Cardiac muscle cell (in vitro differentiated cells and primary cell): ENCODE measurements around the gene COPS7A. TPM values are rescaled to one million over a fixed set of nuclear protein-coding genes. Genes with fewer than 3 reads are reported as not detected.
A peak's percentile ranks its signal among the peaks of the same experiment; 100 is the strongest.

Source experiments
- DNase-seq, 2 donors: peaks; one replicate each; pipeline versions ENCODE4 v3.0.0 to v3.0.0-alpha.2; 2010 to 2017; ENCODE audit warnings: low read depth in 1 of 2, low spot score in 1 of 2
- H3K27ac ChIP-seq: fragments of 200-600 bp; sonication (generic); 2 replicates; pipeline ENCODE4 v1.5.1; 2016
- H3K27me3 ChIP-seq: fragments of 200-600 bp; sonication (generic); 2 replicates; pipeline ENCODE4 v1.6.0; 2016; ENCODE audit warnings: control low read depth
- H3K36me3 ChIP-seq: fragments of 200-600 bp; sonication (generic); 2 replicates; pipeline ENCODE4 v1.5.1; 2016; ENCODE audit warnings: control low read depth
- H3K4me1 ChIP-seq: fragments of 200-600 bp; sonication (generic); 2 replicates; pipeline ENCODE4 v1.8.1; 2017; ENCODE audit warnings: low read depth, mild to moderate bottlenecking, mixed run types
- H3K4me3 ChIP-seq: fragments of 200-600 bp; sonication (generic); 2 replicates; pipeline ENCODE4 v1.5.1; 2016; ENCODE audit warnings: mild to moderate bottlenecking
- H3K9me3 ChIP-seq: fragments of 200-600 bp; sonication (generic); 2 replicates; pipeline ENCODE4 v1.5.1; 2017; ENCODE audit warnings: low read depth, mild to moderate bottlenecking, control low read depth
- polyA plus RNA-seq: library from polyadenylated mRNA; unstranded; fragments of >200 nt; fragmentation: Nextera tagmentation; extraction: Ambion mirVana; gene quantifications from 2 replicates; pipeline ENCODE4 v1.2.1, GENCODE V29; 2016
- total RNA-seq: library from RNA; depleted of rRNA; stranded (reverse); fragments of >200 nt; gene quantifications from 2 replicates; pipeline ENCODE4 v1.2.3, GENCODE V29; 2016
- TF ChIP-seq, protein P1 (sequence below): IDR thresholded peaks from 2 replicates; pipeline ENCODE4 v1.5.1; 2012; ENCODE audit warnings: low read depth, mild to moderate bottlenecking, low read length

COPS7A gene
- total and polyA plus RNA-seq, 2 experiments from 2014 or later = 71.0 to 108 TPM

DNA sequence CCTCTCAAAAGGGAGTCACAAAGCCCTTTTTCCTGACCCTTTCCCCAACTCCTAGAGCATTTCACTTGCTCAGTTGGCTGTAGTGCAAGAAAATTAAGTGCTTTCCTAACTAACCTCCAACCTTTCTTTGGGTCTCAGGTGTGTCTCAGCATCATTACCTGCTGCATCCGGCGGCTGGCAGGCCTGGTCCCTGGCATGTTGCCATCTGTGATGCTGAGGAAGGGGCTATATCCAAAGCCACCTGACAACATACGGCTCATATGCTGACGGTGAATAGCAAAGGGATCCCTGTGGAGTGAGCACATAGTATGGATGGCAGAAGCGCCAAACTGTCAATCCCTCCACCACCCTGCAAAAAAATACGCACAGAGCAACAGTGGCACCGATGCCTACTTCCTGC lies 27.9 kb downstream of the COPS7A start:
- DNase-seq = no peak
- Histone ChIP-seq H3K4me3 (peak overlapping the region; percentile 68), H3K27me3 (no peaks in the 10 kb centered on the region), H3K4me1 (peaks cover 9% of the 10 kb centered on the region), H3K36me3 (peaks cover 48% of the 10 kb centered on the region), H3K9me3 (no peaks in the 10 kb centered on the region), H3K27ac (peak overlapping the region; percentile 97)
- TF ChIP-seq, protein P1, sequence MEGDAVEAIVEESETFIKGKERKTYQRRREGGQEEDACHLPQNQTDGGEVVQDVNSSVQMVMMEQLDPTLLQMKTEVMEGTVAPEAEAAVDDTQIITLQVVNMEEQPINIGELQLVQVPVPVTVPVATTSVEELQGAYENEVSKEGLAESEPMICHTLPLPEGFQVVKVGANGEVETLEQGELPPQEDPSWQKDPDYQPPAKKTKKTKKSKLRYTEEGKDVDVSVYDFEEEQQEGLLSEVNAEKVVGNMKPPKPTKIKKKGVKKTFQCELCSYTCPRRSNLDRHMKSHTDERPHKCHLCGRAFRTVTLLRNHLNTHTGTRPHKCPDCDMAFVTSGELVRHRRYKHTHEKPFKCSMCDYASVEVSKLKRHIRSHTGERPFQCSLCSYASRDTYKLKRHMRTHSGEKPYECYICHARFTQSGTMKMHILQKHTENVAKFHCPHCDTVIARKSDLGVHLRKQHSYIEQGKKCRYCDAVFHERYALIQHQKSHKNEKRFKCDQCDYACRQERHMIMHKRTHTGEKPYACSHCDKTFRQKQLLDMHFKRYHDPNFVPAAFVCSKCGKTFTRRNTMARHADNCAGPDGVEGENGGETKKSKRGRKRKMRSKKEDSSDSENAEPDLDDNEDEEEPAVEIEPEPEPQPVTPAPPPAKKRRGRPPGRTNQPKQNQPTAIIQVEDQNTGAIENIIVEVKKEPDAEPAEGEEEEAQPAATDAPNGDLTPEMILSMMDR = no peak

DNA sequence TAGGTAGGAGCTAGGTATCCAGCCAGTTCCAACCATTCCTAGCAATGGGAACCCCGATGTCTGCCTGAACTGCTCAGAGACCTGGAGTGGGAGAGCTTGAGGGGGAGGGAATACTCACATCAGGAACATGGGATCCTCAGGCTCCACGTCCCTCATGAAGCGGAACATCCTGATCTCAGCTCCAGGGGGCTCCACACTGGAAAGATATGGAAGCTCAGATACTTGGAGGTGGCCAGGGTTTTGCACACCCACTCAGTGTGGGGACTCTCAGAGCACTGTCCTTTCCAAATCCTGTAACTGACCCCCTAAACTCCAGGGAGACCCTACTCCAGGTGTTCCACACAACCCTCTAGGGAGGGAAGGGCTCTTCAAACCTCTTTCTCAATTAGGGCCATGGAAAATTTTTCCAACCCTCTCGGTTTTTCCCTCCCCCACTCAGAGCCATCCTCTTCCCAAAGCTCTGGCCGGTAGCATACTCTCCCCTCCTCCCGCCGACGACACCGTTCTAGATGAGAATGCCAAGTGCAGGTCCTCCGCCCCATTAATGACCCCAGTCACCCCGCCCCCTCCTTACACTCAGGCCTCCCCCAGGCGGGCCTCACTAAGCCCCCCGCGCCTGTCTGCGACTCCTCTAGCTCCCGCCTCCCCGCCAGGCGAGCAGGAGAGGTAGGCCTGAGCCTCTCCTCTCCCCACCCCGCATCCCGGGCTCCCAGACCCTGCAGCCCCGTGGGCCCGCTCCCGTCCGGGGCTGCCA lies 28.5 kb downstream of the COPS7A start:
- Histone ChIP-seq H3K27ac (peak overlapping the region; percentile 97), H3K4me3 (peak overlapping the region; percentile 68), H3K9me3 (no peaks in the 10 kb centered on the region), H3K36me3 (peaks cover 43% of the 10 kb centered on the region), H3K27me3 (no peaks in the 10 kb centered on the region), H3K4me1 (peaks cover 14% of the 10 kb centered on the region)
- TF ChIP-seq, protein P1 = peak; percentile 50
- peak; percentile 58 to 81 for DNase-seq

- H3K4me3 ChIP-seq = peak within 1 kb of the TSS; percentile 68
Measured at GRCh38 chr12:6752921-6753771, 29.3 kb downstream of the COPS7A start, which contains the start of gene MLF2. TSS of gene MLF2 (minus strand) at chr12:6753141. CDS start at chr12:6752334, 807 bp downstream.

GRCh38 chr12:6753772-6754356 lies 30.0 kb downstream of the COPS7A start:
- no peaks in the 10 kb centered on the region for H3K9me3 ChIP-seq
- H3K36me3 ChIP-seq = peaks cover 28% of the 10 kb centered on the region
- TF ChIP-seq, protein P1 = peak; percentile 98
- no peaks in the 10 kb centered on the region for H3K27me3 ChIP-seq
- no peak for DNase-seq
- peaks cover 20% of the 10 kb centered on the region for H3K4me1 ChIP-seq
- no peak overlapping the region for H3K4me3 ChIP-seq
- peak overlapping the region; percentile 68 for H3K27ac ChIP-seq

More at GRCh38 chr12:6752921-6753771, 29.3 kb downstream of the COPS7A start, which contains the start of gene MLF2:
- TF ChIP-seq, protein P1 = no peak
- H3K27me3 ChIP-seq = no peaks in the 10 kb centered on the region
- H3K4me1 ChIP-seq = peaks cover 20% of the 10 kb centered on the region
- H3K36me3 ChIP-seq = peaks cover 35% of the 10 kb centered on the region
- no peaks in the 10 kb centered on the region for H3K9me3 ChIP-seq
- H3K27ac ChIP-seq = peak within 1 kb of the TSS; percentile 97
- DNase-seq = peak; percentile 96 to 100

DNA sequence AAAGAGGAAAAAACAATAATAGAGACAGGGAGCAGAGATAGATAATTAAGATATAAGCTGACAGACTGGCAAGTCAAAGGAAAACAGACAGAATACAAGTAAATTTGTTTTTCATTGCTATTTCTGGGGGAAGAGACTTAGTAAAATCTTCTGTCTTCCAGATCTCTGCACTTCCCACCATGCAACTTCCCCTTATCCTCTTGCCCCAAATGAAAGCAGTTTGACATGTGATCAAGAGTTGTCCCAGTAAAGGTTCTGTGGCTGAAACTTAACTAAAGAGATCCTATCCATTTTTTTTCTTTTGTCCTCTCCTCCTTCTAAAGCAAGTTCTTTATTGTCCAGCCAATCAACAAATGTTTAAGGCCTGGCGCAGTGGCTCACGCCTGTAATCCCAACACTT lies 30.6 kb downstream of the COPS7A start:
- H3K27ac ChIP-seq = peak overlapping the region; percentile 68
- TF ChIP-seq, protein P1 = no peak

More for the DNA sequence above, 30.6 kb downstream of the COPS7A start:
- no peaks in the 10 kb centered on the region for H3K27me3 ChIP-seq
- H3K9me3 ChIP-seq = no peaks in the 10 kb centered on the region
- peaks cover 20% of the 10 kb centered on the region for H3K4me1 ChIP-seq
- H3K4me3 ChIP-seq = no peak overlapping the region
- peaks cover 23% of the 10 kb centered on the region for H3K36me3 ChIP-seq
- no peak for DNase-seq
